ENCODE results near the gene SESN1.

SESN1 gene

GRCh38 chr6:109008537-109009235 lies 86.0 kb downstream of the SESN1 start:
- ATAC-seq (replicated peaks) (peak; percentile 11), DNase-seq (peak; percentile 13 to 35 (median 21))
- Mint-ChIP-seq H3K27me3 (no peaks in the 10 kb centered on the region), H3K4me1 (ENCODE audit: low read depth in 2 of 2) (peaks cover 40 to 59% of the 10 kb centered on the region in 2 donors), H3K4me3 (peak overlapping the region; percentile 92 to 95), H3K27ac (peak overlapping the region; percentile 90 to 99), H3K9me3 (no peaks in the 10 kb centered on the region), H3K36me3 (ENCODE audit: insufficient read depth) (peaks cover 17% of the 10 kb centered on the region)

- Mint-ChIP-seq H3K36me3 (ENCODE audit: insufficient read depth) (peaks cover 17% of the 10 kb centered on the region), H3K27me3 (no peaks in the 10 kb centered on the region), H3K4me1 (ENCODE audit: low read depth in 2 of 2) (peaks cover 39 to 58% of the 10 kb centered on the region in 2 donors), H3K4me3 (peak overlapping the region; percentile 92 to 95), H3K9me3 (no peaks in the 10 kb centered on the region), H3K27ac (peak overlapping the region; percentile 90 to 99)
- ATAC-seq (replicated peaks): no peak
- DNase-seq: no peak
Measured at GRCh38 chr6:109008054-109008453, 86.6 kb downstream of the SESN1 start.

- ATAC-seq (replicated peaks): no peak
- H3K4me3 Mint-ChIP-seq: peak overlapping the region; percentile 92 to 95
- H3K36me3 Mint-ChIP-seq (ENCODE audit: insufficient read depth): peaks cover 17% of the 10 kb centered on the region
- DNase-seq: no peak
- H3K9me3 Mint-ChIP-seq: no peaks in the 10 kb centered on the region
- no peaks in the 10 kb centered on the region for H3K27me3 Mint-ChIP-seq
- H3K27ac Mint-ChIP-seq: peak overlapping the region; percentile 90 to 99
- H3K4me1 Mint-ChIP-seq (ENCODE audit: low read depth in 2 of 2): peaks cover 38 to 55% of the 10 kb centered on the region in 2 donors
Measured at GRCh38 chr6:109007521-109007920, 87.1 kb downstream of the SESN1 start.

- peak overlapping the region; percentile 90 to 99 for H3K27ac Mint-ChIP-seq
- H3K36me3 Mint-ChIP-seq (ENCODE audit: insufficient read depth): peaks cover 17% of the 10 kb centered on the region
- ATAC-seq (replicated peaks) (no peak), DNase-seq (no peak)
- H3K4me3 Mint-ChIP-seq: peak overlapping the region; percentile 92 to 95
- no peaks in the 10 kb centered on the region for H3K9me3 Mint-ChIP-seq
- H3K4me1 Mint-ChIP-seq (ENCODE audit: low read depth in 2 of 2): peaks cover 39 to 59% of the 10 kb centered on the region in 2 donors
- no peaks in the 10 kb centered on the region for H3K27me3 Mint-ChIP-seq
Measured at GRCh38 chr6:109006818-109007217, 87.8 kb downstream of the SESN1 start.

GRCh38 chr6:109002882-109003281 lies 91.8 kb downstream of the SESN1 start:
- DNase-seq: no peak
- Mint-ChIP-seq H3K27ac (peak overlapping the region in 1 of 2 donors; percentile 38), H3K4me1 (ENCODE audit: low read depth in 2 of 2) (peaks cover 32 to 55% of the 10 kb centered on the region in 2 donors), H3K4me3 (peak overlapping the region in 1 of 2 donors; percentile 22), H3K36me3 (ENCODE audit: insufficient read depth) (peaks cover 40% of the 10 kb centered on the region), H3K9me3 (no peaks in the 10 kb centered on the region), H3K27me3 (no peaks in the 10 kb centered on the region)
- ATAC-seq (replicated peaks): peak; percentile 55

GRCh38 chr6:109002051-109002697 lies 92.5 kb downstream of the SESN1 start:
- Mint-ChIP-seq H3K27ac (peak overlapping the region; percentile 17 to 38), H3K4me3 (peak overlapping the region in 1 of 2 donors; percentile 22), H3K27me3 (no peaks in the 10 kb centered on the region), H3K36me3 (ENCODE audit: insufficient read depth) (peaks cover 44% of the 10 kb centered on the region), H3K4me1 (ENCODE audit: low read depth in 2 of 2) (peaks cover 31 to 51% of the 10 kb centered on the region in 2 donors), H3K9me3 (no peaks in the 10 kb centered on the region)
- DNase-seq (no peak), ATAC-seq (replicated peaks) (no peak)

GRCh38 chr6:109001291-109001894 lies 93.3 kb downstream of the SESN1 start:
- Mint-ChIP-seq H3K4me1 (ENCODE audit: low read depth in 2 of 2) (peaks cover 24 to 43% of the 10 kb centered on the region in 2 donors), H3K4me3 (peak overlapping the region in 1 of 2 donors; percentile 7), H3K36me3 (ENCODE audit: insufficient read depth) (peaks cover 44% of the 10 kb centered on the region), H3K27ac (no peak overlapping the region), H3K27me3 (no peaks in the 10 kb centered on the region), H3K9me3 (no peaks in the 10 kb centered on the region)
- DNase-seq (no peak), ATAC-seq (replicated peaks) (no peak)

GRCh38 chr6:109000289-109000688 lies 94.4 kb downstream of the SESN1 start:
- no peak for DNase-seq
- H3K4me3 Mint-ChIP-seq: no peak overlapping the region
- peaks cover 50% of the 10 kb centered on the region for H3K36me3 Mint-ChIP-seq (ENCODE audit: insufficient read depth)
- no peak overlapping the region for H3K27ac Mint-ChIP-seq
- H3K9me3 Mint-ChIP-seq: no peaks in the 10 kb centered on the region
- H3K27me3 Mint-ChIP-seq: no peaks in the 10 kb centered on the region
- peaks cover 20 to 39% of the 10 kb centered on the region in 2 donors for H3K4me1 Mint-ChIP-seq (ENCODE audit: low read depth in 2 of 2)
- no peak for ATAC-seq (replicated peaks)

GRCh38 chr6:108999428-108999827 lies 95.2 kb downstream of the SESN1 start:
- no peaks in the 10 kb centered on the region for H3K27me3 Mint-ChIP-seq
- ATAC-seq (replicated peaks) (no peak), DNase-seq (no peak)
- peak overlapping the region in 1 of 2 donors; percentile 62 for H3K27ac Mint-ChIP-seq
- H3K4me1 Mint-ChIP-seq (ENCODE audit: low read depth in 2 of 2): peaks cover 14 to 31% of the 10 kb centered on the region in 2 donors
- peaks cover 50% of the 10 kb centered on the region for H3K36me3 Mint-ChIP-seq (ENCODE audit: insufficient read depth)
- H3K9me3 Mint-ChIP-seq: no peaks in the 10 kb centered on the region
- no peak overlapping the region for H3K4me3 Mint-ChIP-seq

- Mint-ChIP-seq H3K27ac (no peak overlapping the region), H3K27me3 (no peaks in the 10 kb centered on the region), H3K9me3 (no peaks in the 10 kb centered on the region), H3K36me3 (ENCODE audit: insufficient read depth) (peaks cover 59% of the 10 kb centered on the region), H3K4me3 (no peak overlapping the region), H3K4me1 (ENCODE audit: low read depth in 2 of 2) (peaks cover 11 to 25% of the 10 kb centered on the region in 2 donors)
- ATAC-seq (replicated peaks): no peak
- DNase-seq: no peak
Measured at GRCh38 chr6:108998485-108998884, 96.2 kb downstream of the SESN1 start.

GRCh38 chr6:108996208-108996607 lies 98.4 kb downstream of the SESN1 start:
- DNase-seq (no peak), ATAC-seq (replicated peaks) (no peak)
- Mint-ChIP-seq H3K9me3 (no peaks in the 10 kb centered on the region), H3K27ac (no peak overlapping the region), H3K36me3 (ENCODE audit: insufficient read depth) (peaks cover 80% of the 10 kb centered on the region), H3K4me3 (no peak overlapping the region), H3K4me1 (ENCODE audit: low read depth in 2 of 2) (peaks cover 3 to 19% of the 10 kb centered on the region in 2 donors), H3K27me3 (no peaks in the 10 kb centered on the region)

GRCh38 chr6:108995296-108995695 lies 99.3 kb downstream of the SESN1 start:
- Mint-ChIP-seq H3K36me3 (ENCODE audit: insufficient read depth) (peaks cover 78% of the 10 kb centered on the region), H3K4me1 (ENCODE audit: low read depth in 2 of 2) (peaks cover 3 to 19% of the 10 kb centered on the region in 2 donors), H3K4me3 (no peak overlapping the region), H3K9me3 (no peaks in the 10 kb centered on the region), H3K27me3 (no peaks in the 10 kb centered on the region), H3K27ac (peak overlapping the region in 1 of 2 donors; percentile 12)
- ATAC-seq (replicated peaks): no peak
- no peak for DNase-seq

- DNase-seq (no peak), ATAC-seq (replicated peaks) (no peak)
- Mint-ChIP-seq H3K36me3 (ENCODE audit: insufficient read depth) (peaks cover 76% of the 10 kb centered on the region), H3K4me1 (ENCODE audit: low read depth in 2 of 2) (peaks cover 3 to 14% of the 10 kb centered on the region in 2 donors), H3K4me3 (no peak overlapping the region), H3K27ac (no peak overlapping the region), H3K9me3 (no peaks in the 10 kb centered on the region), H3K27me3 (no peaks in the 10 kb centered on the region)
Measured at GRCh38 chr6:108993876-108994275, 100.8 kb downstream of the SESN1 start.

All from effector memory CD8-positive, alpha-beta T cell (primary cell).